KMS-11 (cell line): ENCODE measurements around the gene LACTB.

ENCODE experiments used
- H2AFZ ChIP-seq: fragments of 200-600 bp; sonication (generic); 2 replicates; pipeline ENCODE4 v1.6.1; 2016; ENCODE audit warnings: antibody characterized with exemption, mixed run types, low read depth
- H3K27ac ChIP-seq: fragments of 200-600 bp; sonication (generic); 2 replicates; pipeline ENCODE4 v1.6.1; 2016; ENCODE audit warnings: mild to moderate bottlenecking, mixed run types
- H3K27me3 ChIP-seq: fragments of 200-600 bp; sonication (generic); 2 replicates; pipeline ENCODE4 v1.6.1; 2017; ENCODE audit warnings: mild to moderate bottlenecking, low read depth, mixed run types, moderate library complexity; ENCODE audit not compliant: insufficient read depth
- H3K36me3 ChIP-seq: fragments of 200-600 bp; sonication (generic); 2 replicates; pipeline ENCODE4 v1.6.1; 2017; ENCODE audit warnings: mild to moderate bottlenecking, mixed run types; ENCODE audit not compliant: insufficient read depth
- H3K4me1 ChIP-seq: fragments of 200-600 bp; sonication (generic); 2 replicates; pipeline ENCODE4 v1.6.1; 2016; ENCODE audit warnings: mild to moderate bottlenecking, low read depth, mixed run types; ENCODE audit not compliant: poor library complexity, severe bottlenecking
- H3K4me2 ChIP-seq: fragments of 200-600 bp; sonication (generic); 2 replicates; pipeline ENCODE4 v1.7.0; 2016; ENCODE audit warnings: mild to moderate bottlenecking, mixed run types
- H3K4me3 ChIP-seq: fragments of 200-600 bp; sonication (generic); IDR thresholded peaks from 2 replicates; pipeline ENCODE4 v1.6.1; 2017; ENCODE audit warnings: low read depth, low read length, mixed read lengths; ENCODE audit not compliant: insufficient read depth
- H3K79me2 ChIP-seq: fragments of 200-600 bp; sonication (generic); 2 replicates; pipeline ENCODE4 v1.6.1; 2016; ENCODE audit warnings: low read depth, mixed run types; ENCODE audit not compliant: insufficient read depth
- H3K9ac ChIP-seq: fragments of 200-600 bp; sonication (generic); 2 replicates; pipeline ENCODE4 v1.6.1; 2016; ENCODE audit warnings: mild to moderate bottlenecking, mixed run types
- H4K20me1 ChIP-seq: fragments of 200-600 bp; sonication (generic); 2 replicates; pipeline ENCODE4 v1.6.1; 2016; ENCODE audit warnings: mild to moderate bottlenecking, mixed run types; ENCODE audit not compliant: insufficient read depth
- CTCF ChIP-seq: fragments of 200-600 bp; sonication (generic); conservative IDR thresholded peaks from 2 replicates; pipeline ENCODE4 v1.6.1; 2017; ENCODE audit warnings: low read depth, mild to moderate bottlenecking, antibody characterized with exemption, low read length, moderate library complexity, mixed read lengths

The LACTB gene

DNA sequence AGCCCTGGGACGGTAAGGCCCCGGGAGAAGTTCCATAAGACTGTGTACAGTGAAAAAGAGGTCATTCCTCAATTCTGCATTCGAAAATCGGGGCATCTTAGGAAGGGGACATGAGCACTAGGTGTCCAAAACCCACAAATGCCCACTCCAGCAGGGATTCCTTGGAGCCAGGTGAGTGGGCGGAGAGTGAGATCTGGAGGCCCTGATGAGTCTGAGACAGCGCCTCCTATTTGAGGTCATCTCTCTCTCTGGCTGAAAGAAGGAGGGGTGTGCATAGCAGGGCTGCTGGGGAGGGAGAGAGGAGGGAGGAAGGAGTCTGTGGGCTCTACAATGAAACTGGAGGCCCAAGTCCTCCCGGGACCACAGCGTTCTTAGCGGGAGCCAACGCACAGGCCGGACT is 38.1 kb upstream of the LACTB start:
- H3K36me3 ChIP-seq: no peaks in the 10 kb centered on the region
- TF ChIP-seq CTCF: no peak
- H4K20me1 ChIP-seq: no peaks in the 10 kb centered on the region
- H3K4me3 ChIP-seq: no peak overlapping the region
- no peaks in the 10 kb centered on the region for H3K4me1 ChIP-seq
- H3K27me3 ChIP-seq: no peaks in the 10 kb centered on the region
- H3K27ac ChIP-seq: no peak overlapping the region
- no peak overlapping the region for H2AFZ ChIP-seq
- no peak overlapping the region for H3K9ac ChIP-seq
- H3K4me2 ChIP-seq: no peak overlapping the region
- no peaks in the 10 kb centered on the region for H3K79me2 ChIP-seq

GRCh38 chr15:63084806-63085205 is 36.9 kb upstream of the LACTB start:
- no peak overlapping the region for H2AFZ ChIP-seq
- no peaks in the 10 kb centered on the region for H4K20me1 ChIP-seq
- H3K4me1 ChIP-seq: no peaks in the 10 kb centered on the region
- no peak overlapping the region for H3K4me2 ChIP-seq
- H3K27ac ChIP-seq: no peak overlapping the region
- H3K27me3 ChIP-seq: no peaks in the 10 kb centered on the region
- no peaks in the 10 kb centered on the region for H3K36me3 ChIP-seq
- no peaks in the 10 kb centered on the region for H3K79me2 ChIP-seq
- TF ChIP-seq CTCF: no peak
- H3K9ac ChIP-seq: no peak overlapping the region
- H3K4me3 ChIP-seq: no peak overlapping the region

- H4K20me1 ChIP-seq: no peaks in the 10 kb centered on the region
- H3K79me2 ChIP-seq: no peaks in the 10 kb centered on the region
- H3K27ac ChIP-seq: no peak overlapping the region
- no peak overlapping the region for H3K4me3 ChIP-seq
- H3K27me3 ChIP-seq: no peaks in the 10 kb centered on the region
- H3K4me2 ChIP-seq: no peak overlapping the region
- no peaks in the 10 kb centered on the region for H3K36me3 ChIP-seq
- no peak overlapping the region for H2AFZ ChIP-seq
- no peaks in the 10 kb centered on the region for H3K4me1 ChIP-seq
- TF ChIP-seq CTCF: no peak
- H3K9ac ChIP-seq: no peak overlapping the region
Observed at GRCh38 chr15:63085289-63085688, 36.4 kb upstream of the LACTB start.

- H2AFZ ChIP-seq: no peak overlapping the region
- no peaks in the 10 kb centered on the region for H3K27me3 ChIP-seq
- H3K4me1 ChIP-seq: no peaks in the 10 kb centered on the region
- no peak overlapping the region for H3K27ac ChIP-seq
- no peak overlapping the region for H3K4me2 ChIP-seq
- H3K9ac ChIP-seq: no peak overlapping the region
- no peak overlapping the region for H3K4me3 ChIP-seq
- no peaks in the 10 kb centered on the region for H3K79me2 ChIP-seq
- no peaks in the 10 kb centered on the region for H3K36me3 ChIP-seq
- H4K20me1 ChIP-seq: no peaks in the 10 kb centered on the region
- TF ChIP-seq CTCF: no peak
Observed at GRCh38 chr15:63086271-63086670, 35.4 kb upstream of the LACTB start.

DNA sequence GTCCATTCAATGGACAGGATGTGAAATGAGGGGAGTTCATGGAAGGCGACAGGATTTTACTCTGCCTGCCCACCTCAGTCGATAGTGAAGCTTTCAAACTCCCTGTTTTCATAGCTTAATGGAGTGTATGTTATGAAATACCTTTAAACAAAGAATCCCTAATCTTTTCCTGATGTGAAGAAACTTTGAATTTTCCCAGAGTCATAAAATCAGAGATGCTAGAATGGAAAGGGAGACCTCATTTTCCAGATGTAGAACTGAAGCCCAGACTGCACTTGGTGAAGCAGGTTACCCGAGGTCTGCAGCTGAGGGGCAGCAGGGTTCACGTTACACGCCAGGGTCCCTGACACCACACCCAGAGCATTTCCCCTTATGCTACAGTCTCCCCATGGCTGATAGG is 34.7 kb upstream of the LACTB start:
- H2AFZ ChIP-seq: no peak overlapping the region
- no peak overlapping the region for H3K4me3 ChIP-seq
- H3K36me3 ChIP-seq: no peaks in the 10 kb centered on the region
- no peak overlapping the region for H3K27ac ChIP-seq
- TF ChIP-seq CTCF: no peak
- H3K4me2 ChIP-seq: no peak overlapping the region
- no peaks in the 10 kb centered on the region for H3K79me2 ChIP-seq
- no peak overlapping the region for H3K9ac ChIP-seq
- no peaks in the 10 kb centered on the region for H3K27me3 ChIP-seq
- H4K20me1 ChIP-seq: no peaks in the 10 kb centered on the region
- no peaks in the 10 kb centered on the region for H3K4me1 ChIP-seq
